Vagina (tissue), 2 donors: Measurements from ENCODE around the gene SLC18A2.

Source experiments
- CTCF ChIP-seq, 3 experiments: fragments of 450-650 bp in 2 of 3; fragments of 200-600 bp in 1 of 3; sonication (generic) in 1 of 3; IDR thresholded peaks; one replicate each; pipeline ENCODE4 v1.5.1; 2017 to 2019; ENCODE audit warnings: antibody characterized with exemption in 3 of 3, mild to moderate bottlenecking in 2 of 3, moderate library complexity in 2 of 3
- POLR2A ChIP-seq, 2 donors: fragments of 450-650 bp; IDR thresholded peaks; one replicate each; pipeline ENCODE4 v1.6.1; 2017; ENCODE audit warnings: antibody characterized with exemption in 2 of 2, mild to moderate bottlenecking in 2 of 2, moderate library complexity in 2 of 2

GRCh38 chr10:117271427-117271826 is 30.5 kb downstream of the SLC18A2 start:
- no peak for TF ChIP-seq CTCF (IDR thresholded peaks at IDR 0.05)
- TF ChIP-seq POLR2A (IDR thresholded peaks at IDR 0.05) = no peak
